Left lung (tissue), 10 donors: Measurements from ENCODE around the gene MYO1A. TPM values are rescaled to one million over a fixed set of nuclear protein-coding genes. Genes with fewer than 3 reads are reported as not detected.
A peak's percentile ranks its signal among the peaks of the same experiment; 100 is the strongest.
"Not testable (repeated sequence)": the region's sequence is repeated elsewhere in the genome, so short reads cannot be mapped to it uniquely, and the experiment has no call there.

Source experiments
- ATAC-seq: fragments of 200-7000 bp; cut with Tn5 transposase; one replicate; pipeline ENCODE4 v1.9.1; 2020; ENCODE audit warnings: moderate library complexity
- DNase-seq, 4 donors: peaks; one replicate each; pipeline ENCODE4 v3.0.0-alpha.2; 2013 to 2020
- H3K27ac ChIP-seq, 2 donors: fragments of 200-600 bp; sonication (generic) in 1 of 2; one replicate each; pipeline versions ENCODE4 v1.5.0 to v1.8.0; 2020 to 2021
- H3K27me3 ChIP-seq, 2 donors: fragments of 200-600 bp; sonication (generic) in 1 of 2; one replicate each; pipeline versions ENCODE4 v1.5.0 to v1.8.0; 2020 to 2021
- H3K36me3 ChIP-seq, 2 donors: fragments of 200-600 bp; sonication (generic) in 1 of 2; one replicate each; pipeline versions ENCODE4 v1.5.0 to v1.8.0; 2020 to 2021
- H3K4me1 ChIP-seq, 2 donors: fragments of 200-600 bp; one replicate each; pipeline ENCODE4 v1.8.0; 2021
- H3K4me3 ChIP-seq, 2 donors: fragments of 200-600 bp; sonication (generic) in 1 of 2; one replicate each; pipeline versions ENCODE4 v1.5.0 to v1.8.0; 2020 to 2021; ENCODE audit warnings: mild to moderate bottlenecking in 1 of 2
- H3K9me3 ChIP-seq, 2 donors: fragments of 200-600 bp; sonication (generic) in 1 of 2; one replicate each; pipeline versions ENCODE4 v1.5.0 to v1.8.0; 2020 to 2021
- intact Hi-C, 2 donors: fragments of 100-400 bp; cut with DNase I; formaldehyde crosslinking; loops; one replicate each; pipeline versions ENCODE4 v1.11.2 to v1.14.2; 2022
- polyA plus RNA-seq, 6 donors: library from polyadenylated mRNA; unstranded; fragments of 120-200 nt; gene quantifications; one replicate each; pipeline ENCODE4 v1.2.1, GENCODE V29; 2013; ENCODE audit not compliant: insufficient read length in 6 of 6
- total RNA-seq, 2 donors: library from RNA; stranded (reverse); fragmentation: NEBNext Ultra II Directional; extraction: Animal tissue kit (Norgen Biotek cat#: 25700); gene quantifications; one replicate each; pipeline ENCODE4 v1.2.1, GENCODE V29; 2021
- TF ChIP-seq, protein P1 (sequence below), 2 donors: fragments of 200-600 bp; sonication (generic) in 1 of 2; IDR thresholded peaks; one replicate each; pipeline versions ENCODE4 v1.5.0 to v1.8.0; 2021; ENCODE audit warnings: antibody characterized with exemption in 2 of 2
- donor health status: DM: no; HTN: yes; CAD: no.
- donor health status: DM: no; HTN: no; CAD: no.

The MYO1A gene
- total and polyA plus RNA-seq, 8 donors, result 0.07 to 0.29 (median 0.19) TPM; not detected in 2

DNA sequence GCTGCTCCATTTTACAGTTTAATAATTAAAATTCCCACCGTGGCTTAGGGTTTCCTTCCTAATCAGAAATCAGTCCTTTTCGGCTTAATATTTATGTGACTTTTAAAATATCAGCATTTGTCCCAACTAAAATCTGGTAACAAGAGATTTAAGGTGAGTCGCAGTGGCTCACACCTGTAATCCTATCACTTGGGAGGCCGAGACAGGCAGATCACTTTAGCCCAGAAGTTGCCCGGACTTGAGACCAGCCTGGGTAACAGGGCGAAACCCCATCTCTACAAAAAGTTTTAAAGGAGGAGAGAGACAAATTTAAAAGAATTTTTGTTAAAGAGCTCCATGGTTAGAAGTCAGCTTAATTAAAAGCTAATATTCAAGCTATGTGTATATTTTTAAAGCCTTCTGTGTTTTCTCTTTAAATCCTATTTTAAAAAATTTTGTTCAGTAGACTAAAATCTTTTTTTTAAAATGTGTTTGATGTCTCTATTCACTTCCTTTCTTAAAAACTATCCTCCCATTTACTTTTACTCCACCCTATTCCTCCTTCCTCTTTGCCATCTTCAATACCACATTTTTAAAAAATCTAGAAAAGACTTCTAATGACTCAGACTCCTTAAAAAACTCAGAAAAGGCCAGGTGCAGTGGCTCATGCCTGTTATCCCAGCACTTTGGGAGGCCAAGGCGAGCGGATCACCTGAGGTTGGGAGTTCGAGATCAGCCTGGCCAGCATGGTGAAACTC lies 29.8 kb downstream of the MYO1A start:
- Histone ChIP-seq H3K36me3 (no peaks in the 10 kb centered on the region), H3K4me1 (no peaks in the 10 kb centered on the region), H3K27me3 (peaks cover 0 to 4% of the 10 kb centered on the region in 2 donors), H3K27ac (no peak overlapping the region), H3K4me3 (no peak overlapping the region), H3K9me3 (no peaks in the 10 kb centered on the region)
- no peak for DNase-seq
- intact Hi-C loops, result loop anchor here in 1 of 2 donors (10.0 kb wide), 1 partner anchor 45 kb away; no protein-coding TSS in a partner anchor
- TF ChIP-seq, protein P1, sequence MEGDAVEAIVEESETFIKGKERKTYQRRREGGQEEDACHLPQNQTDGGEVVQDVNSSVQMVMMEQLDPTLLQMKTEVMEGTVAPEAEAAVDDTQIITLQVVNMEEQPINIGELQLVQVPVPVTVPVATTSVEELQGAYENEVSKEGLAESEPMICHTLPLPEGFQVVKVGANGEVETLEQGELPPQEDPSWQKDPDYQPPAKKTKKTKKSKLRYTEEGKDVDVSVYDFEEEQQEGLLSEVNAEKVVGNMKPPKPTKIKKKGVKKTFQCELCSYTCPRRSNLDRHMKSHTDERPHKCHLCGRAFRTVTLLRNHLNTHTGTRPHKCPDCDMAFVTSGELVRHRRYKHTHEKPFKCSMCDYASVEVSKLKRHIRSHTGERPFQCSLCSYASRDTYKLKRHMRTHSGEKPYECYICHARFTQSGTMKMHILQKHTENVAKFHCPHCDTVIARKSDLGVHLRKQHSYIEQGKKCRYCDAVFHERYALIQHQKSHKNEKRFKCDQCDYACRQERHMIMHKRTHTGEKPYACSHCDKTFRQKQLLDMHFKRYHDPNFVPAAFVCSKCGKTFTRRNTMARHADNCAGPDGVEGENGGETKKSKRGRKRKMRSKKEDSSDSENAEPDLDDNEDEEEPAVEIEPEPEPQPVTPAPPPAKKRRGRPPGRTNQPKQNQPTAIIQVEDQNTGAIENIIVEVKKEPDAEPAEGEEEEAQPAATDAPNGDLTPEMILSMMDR (IDR thresholded peaks at IDR 0.05), result no peak
- ATAC-seq, result no peak

DNA sequence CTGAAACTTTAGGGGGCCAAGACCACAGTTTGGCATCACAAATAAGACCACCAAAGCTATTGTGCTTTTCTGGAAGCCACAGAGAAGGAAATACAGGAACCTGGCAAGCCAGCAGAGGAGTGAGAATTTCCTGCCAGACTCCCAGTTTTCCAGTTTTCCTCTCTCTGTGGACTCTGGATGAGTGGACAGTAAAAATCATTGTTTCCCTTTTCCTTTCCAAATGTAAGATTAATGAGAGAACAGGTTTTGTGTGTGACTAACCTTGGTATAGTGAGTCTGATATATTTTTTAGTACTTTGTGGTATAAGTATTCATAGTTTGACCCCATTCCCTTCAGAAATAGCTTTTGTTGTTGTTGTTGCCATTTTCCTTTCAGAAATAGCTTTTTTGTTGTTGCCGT lies 31.0 kb downstream of the MYO1A start:
- Histone ChIP-seq H3K36me3 (no peaks in the 10 kb centered on the region), H3K27me3 (peaks cover 0 to 11% of the 10 kb centered on the region in 2 donors), H3K4me1 (no peaks in the 10 kb centered on the region), H3K9me3 (no peaks in the 10 kb centered on the region), H3K27ac (no peak overlapping the region), H3K4me3 (no peak overlapping the region)
- ATAC-seq (no peak), DNase-seq (no peak)
- intact Hi-C loops, result loop anchor here in 1 of 2 donors (10.0 kb wide), 1 partner anchor 46 kb away; no protein-coding TSS in a partner anchor
- TF ChIP-seq, protein P1 (IDR thresholded peaks at IDR 0.05), result no peak

DNA sequence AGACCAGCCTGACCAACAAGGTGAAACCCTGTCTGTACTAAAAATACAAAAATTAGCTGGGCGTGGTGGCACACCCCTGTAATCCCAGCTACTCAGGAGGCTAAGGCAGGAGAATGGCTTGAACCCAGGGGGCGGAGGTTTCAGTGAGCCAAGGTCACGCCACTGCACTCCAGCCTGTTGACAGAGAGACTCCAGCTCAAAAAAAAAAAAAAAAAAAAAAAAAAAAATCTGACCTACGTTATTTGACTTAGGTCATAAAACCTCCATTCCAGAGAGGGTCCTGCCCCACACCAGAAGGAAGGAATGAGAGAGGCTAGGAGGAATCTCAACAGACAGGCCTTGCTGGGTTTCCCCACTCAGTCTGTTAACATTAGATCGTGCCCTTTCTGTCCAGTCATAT lies 31.6 kb downstream of the MYO1A start:
- intact Hi-C loops, result loop anchor here in 1 of 2 donors (10.0 kb wide), 1 partner anchor 46 kb away; no protein-coding TSS in a partner anchor
- H3K36me3 ChIP-seq, H3K9me3 ChIP-seq, DNase-seq, H3K4me1 ChIP-seq, H3K4me3 ChIP-seq, H3K27ac ChIP-seq: not testable (repeated sequence)
- peaks cover 0 to 17% of the 10 kb centered on the region in 2 donors for H3K27me3 ChIP-seq
- ATAC-seq, result peak; percentile 30

DNA sequence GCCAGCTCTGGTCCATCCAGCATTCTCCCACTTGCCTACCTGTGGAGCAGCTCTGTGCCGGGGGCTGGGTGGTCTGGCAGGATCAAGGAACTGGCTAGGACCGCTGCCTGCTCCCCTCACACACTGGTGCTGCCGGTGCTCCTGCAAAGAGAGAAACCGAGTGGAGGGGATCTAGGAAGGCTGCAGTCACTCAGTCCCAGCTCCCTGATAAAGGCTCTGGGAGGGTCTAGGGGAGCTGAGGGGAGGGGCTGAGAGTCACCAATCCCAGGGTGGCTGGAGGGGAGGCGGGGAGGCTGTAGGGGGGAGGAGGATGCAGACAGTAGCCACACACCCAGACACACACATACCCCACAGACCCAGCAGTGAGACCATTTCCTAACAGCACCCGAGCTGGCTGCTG lies 33.6 kb downstream of the MYO1A start, which contains the start of gene TAC3:
Gene TAC3 (minus strand): TSS at position 182 of the 400 bp plus-strand sequence. CDS start 732 bp downstream, outside the sequence.
- no peaks in the 10 kb centered on the region for H3K4me1 ChIP-seq
- no peak within 1 kb of the TSS for H3K4me3 ChIP-seq
- TF ChIP-seq, protein P1 (IDR thresholded peaks at IDR 0.05), result no peak
- DNase-seq (no peak), ATAC-seq (no peak)
- no peaks in the 10 kb centered on the region for H3K36me3 ChIP-seq
- no peak within 1 kb of the TSS for H3K27ac ChIP-seq
- no peaks in the 10 kb centered on the region for H3K9me3 ChIP-seq
- H3K27me3 ChIP-seq, result peaks cover 0 to 17% of the 10 kb centered on the region in 2 donors
- intact Hi-C loops, result loop anchor here in 1 of 2 donors (10.0 kb wide), 1 partner anchor 48 kb away; no protein-coding TSS in a partner anchor

DNA sequence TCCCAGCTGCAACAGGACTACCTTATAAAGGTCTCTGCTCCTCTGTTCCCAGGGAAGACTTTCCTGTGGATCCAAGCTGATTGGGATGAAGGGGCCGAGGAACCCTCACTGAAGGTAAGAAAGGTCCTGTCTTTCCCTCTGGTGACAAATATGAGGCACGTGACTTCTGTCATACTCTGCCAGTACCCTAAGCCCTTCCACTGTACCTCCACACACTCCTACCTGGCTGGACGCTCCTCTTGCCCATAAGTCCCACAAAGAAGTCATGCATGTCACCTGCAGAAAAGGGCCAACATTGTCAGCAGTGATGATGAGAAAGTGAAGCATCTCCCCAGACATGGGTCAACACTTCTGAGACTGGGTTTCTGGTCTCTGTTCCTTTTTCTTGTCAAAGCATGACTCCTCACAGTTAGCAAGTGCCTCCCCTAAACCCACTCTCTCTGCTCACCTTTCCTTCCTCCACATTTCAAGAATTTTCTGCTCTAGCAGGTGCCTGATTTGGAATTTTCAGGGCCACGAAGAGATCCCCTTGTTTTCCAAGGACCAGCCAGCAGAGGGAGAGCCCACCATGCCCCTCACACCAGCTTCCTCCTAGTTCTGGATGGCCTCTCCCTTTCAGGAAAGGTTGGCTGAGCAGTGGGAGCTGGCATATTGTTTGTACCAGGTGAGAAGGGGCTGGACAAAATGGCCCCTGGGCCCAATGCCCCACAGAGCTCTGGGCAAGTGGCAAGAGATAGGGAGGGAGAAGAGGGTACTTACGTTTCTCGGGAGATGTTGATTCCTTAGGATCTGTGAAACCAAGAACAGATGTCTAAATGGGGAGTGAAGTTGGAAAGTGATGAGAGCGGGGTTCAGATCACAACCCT lies 37.1 kb downstream of the MYO1A start:
- peaks cover 0 to 17% of the 10 kb centered on the region in 2 donors for H3K27me3 ChIP-seq
- no peaks in the 10 kb centered on the region for H3K36me3 ChIP-seq
- H3K9me3 ChIP-seq, result no peaks in the 10 kb centered on the region
- intact Hi-C loops, result loop anchor here in 1 of 2 donors (10.0 kb wide), 1 partner anchor 52 kb away; no protein-coding TSS in a partner anchor
- H3K4me1 ChIP-seq, result peaks cover 0 to 7% of the 10 kb centered on the region in 2 donors
- ATAC-seq, result no peak
- H3K4me3 ChIP-seq, result no peak overlapping the region
- no peak overlapping the region for H3K27ac ChIP-seq
- TF ChIP-seq, protein P1 (IDR thresholded peaks at IDR 0.05), result no peak
- no peak for DNase-seq
